ENCODE measurements around the gene GYS1.

GRCh38 chr19:48964205-48965039, 28.7 kb downstream of the GYS1 start:
- TF ChIP-seq EP300 (IDR thresholded peaks at IDR 0.05) (no peak), POLR2A (IDR thresholded peaks at IDR 0.05) (no peak)
- TF ChIP-seq, protein P1, sequence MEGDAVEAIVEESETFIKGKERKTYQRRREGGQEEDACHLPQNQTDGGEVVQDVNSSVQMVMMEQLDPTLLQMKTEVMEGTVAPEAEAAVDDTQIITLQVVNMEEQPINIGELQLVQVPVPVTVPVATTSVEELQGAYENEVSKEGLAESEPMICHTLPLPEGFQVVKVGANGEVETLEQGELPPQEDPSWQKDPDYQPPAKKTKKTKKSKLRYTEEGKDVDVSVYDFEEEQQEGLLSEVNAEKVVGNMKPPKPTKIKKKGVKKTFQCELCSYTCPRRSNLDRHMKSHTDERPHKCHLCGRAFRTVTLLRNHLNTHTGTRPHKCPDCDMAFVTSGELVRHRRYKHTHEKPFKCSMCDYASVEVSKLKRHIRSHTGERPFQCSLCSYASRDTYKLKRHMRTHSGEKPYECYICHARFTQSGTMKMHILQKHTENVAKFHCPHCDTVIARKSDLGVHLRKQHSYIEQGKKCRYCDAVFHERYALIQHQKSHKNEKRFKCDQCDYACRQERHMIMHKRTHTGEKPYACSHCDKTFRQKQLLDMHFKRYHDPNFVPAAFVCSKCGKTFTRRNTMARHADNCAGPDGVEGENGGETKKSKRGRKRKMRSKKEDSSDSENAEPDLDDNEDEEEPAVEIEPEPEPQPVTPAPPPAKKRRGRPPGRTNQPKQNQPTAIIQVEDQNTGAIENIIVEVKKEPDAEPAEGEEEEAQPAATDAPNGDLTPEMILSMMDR (IDR thresholded peaks at IDR 0.05), result no peak

Data from stomach (tissue), 4 donors.